K562 (cell line): Measurements from ENCODE around the gene GBX1. TPM values are rescaled to one million over a fixed set of nuclear protein-coding genes. Genes with fewer than 3 reads are reported as not detected.

Experiments
- ARID2 ChIP-seq: fragments of 450-650 bp; IDR thresholded peaks from 2 replicates; pipeline ENCODE4 v1.6.1; 2017; ENCODE audit warnings: antibody characterized with exemption, mild to moderate bottlenecking
- CBFA2T3 ChIP-seq: fragments of 450-650 bp; IDR thresholded peaks from 2 replicates; pipeline ENCODE4 v1.6.1; 2017
- CCNT2 ChIP-seq: IDR thresholded peaks from 2 replicates; pipeline ENCODE4 v1.6.1; 2011; ENCODE audit warnings: borderline replicate concordance, low read depth, mild to moderate bottlenecking, moderate library complexity, mixed read lengths, low read length; ENCODE audit not compliant: insufficient read length; ENCODE audit errors: extremely low read depth
- CHD1 ChIP-seq: fragments of 200-600 bp; sonication (generic); IDR thresholded peaks from one replicate; pipeline ENCODE4 v1.6.1; 2012; ENCODE audit warnings: mild to moderate bottlenecking, moderate library complexity, low read length, inconsistent platforms
- ETV6 ChIP-seq, 3 experiments: fragments of 150-350 bp in 1 of 3; sonication (generic) in 1 of 3; formaldehyde crosslinking in 1 of 3; IDR thresholded peaks; 2 replicates each; pipeline versions ENCODE4 v1.6.1 to v1.8.0; 2014 to 2022; ENCODE audit warnings: borderline replicate concordance in 2 of 3, low read depth in 2 of 3, antibody characterized with exemption in 1 of 3, low read length in 1 of 3, mild to moderate bottlenecking in 1 of 3, missing genetic modification reagents in 1 of 3
- FOXM1 ChIP-seq, 2 experiments: fragments of 450-650 bp in 1 of 2; sonication (generic) in 1 of 2; formaldehyde crosslinking in 1 of 2; IDR thresholded peaks; 2 replicates each; pipeline versions ENCODE4 v1.6.1 to v1.9.0; 2017 to 2022; ENCODE audit warnings: low read depth in 2 of 2, mild to moderate bottlenecking in 2 of 2, missing genetic modification reagents in 1 of 2, moderate library complexity in 1 of 2
- HSF4 ChIP-seq: fragments of 250-450 bp; sonication (Bioruptor Pico); IDR thresholded peaks from 2 replicates; pipeline ENCODE4 v2.1.2; 2022; ENCODE audit warnings: mild to moderate bottlenecking, moderate library complexity, borderline replicate concordance
- MEF2A ChIP-seq: IDR thresholded peaks from 2 replicates; pipeline ENCODE4 v1.6.1; 2011; ENCODE audit warnings: low read depth, mild to moderate bottlenecking, low read length, moderate library complexity; ENCODE audit not compliant: control insufficient read depth
- NCOA4 ChIP-seq: fragments of 450-650 bp; IDR thresholded peaks from 2 replicates; pipeline ENCODE4 v1.6.1; 2018; ENCODE audit warnings: mild to moderate bottlenecking; ENCODE audit not compliant: partially characterized antibody
- PML ChIP-seq: IDR thresholded peaks from 2 replicates; pipeline ENCODE4 v1.6.1; 2012; ENCODE audit warnings: low read length, inconsistent platforms
- TEAD4 ChIP-seq, 2 experiments: sonication (generic) in 1 of 2; formaldehyde crosslinking in 1 of 2; IDR thresholded peaks; 2 replicates each; pipeline versions ENCODE4 v1.6.1 to v1.8.0; 2012 to 2022; ENCODE audit warnings: borderline replicate concordance in 1 of 2, inconsistent platforms in 1 of 2, low read length in 1 of 2, mild to moderate bottlenecking in 1 of 2, missing genetic modification reagents in 1 of 2
- TRIM24 ChIP-seq, 2 experiments: fragments of 450-650 bp; IDR thresholded peaks; 2 replicates each; pipeline ENCODE4 v1.6.1; 2016
- U2AF2 ChIP-seq: fragments of 200-400 bp; formaldehyde crosslinking; optimal IDR thresholded peaks from 2 replicates; pipeline ENCODE3; 2017; ENCODE audit warnings: low read depth, mild to moderate bottlenecking, low read length
- ZNF212 ChIP-seq: fragments of 450-650 bp; formaldehyde crosslinking; IDR thresholded peaks from 2 replicates; pipeline ENCODE4 v1.4.0; 2020; ENCODE audit warnings: mild to moderate bottlenecking
- ZNF239 ChIP-seq: fragments of 250-450 bp; sonication (Bioruptor Pico); IDR thresholded peaks from 2 replicates; pipeline ENCODE4 v1.4.0; 2020; ENCODE audit warnings: mild to moderate bottlenecking
- ZNF695 ChIP-seq: fragments of 450-650 bp; formaldehyde crosslinking; IDR thresholded peaks from 2 replicates; pipeline ENCODE4 v1.4.0; 2020; ENCODE audit warnings: mild to moderate bottlenecking, moderate library complexity
- polyA plus RNA-seq, 8 experiments: library from polyadenylated mRNA; depleted of rRNA in 4 of 8; stranded (reverse) in 5 of 8; unstranded in 3 of 8; fragments of >200 nt; fragmentation: Nextera tagmentation in 2 of 8; fragmentation: Illumina TruSeq in 1 of 8; extraction: Ambion mirVana in 2 of 8; extraction: Trizol in 1 of 8; gene quantifications; 2 replicates each; pipeline versions ENCODE4 v1.2.1 to v1.2.3, GENCODE V29; 2011 to 2014; ENCODE audit warnings: inconsistent platforms in 1 of 8, missing spikeins in 1 of 8
- total RNA-seq, 7 experiments: library from RNA; depleted of rRNA in 6 of 7; stranded (reverse); fragments of >200 nt in 6 of 7; fragmentation: Illumina TruSeq in 2 of 7; extraction: Trizol in 2 of 7; gene quantifications; 2 replicates each; pipeline versions ENCODE4 v1.2.1 to v1.2.3, GENCODE V29; 2011 to 2021; ENCODE audit warnings: low replicate concordance in 1 of 7
- TF ChIP-seq, protein P1 (sequence below): IDR thresholded peaks from 2 replicates; pipeline ENCODE4 v1.6.1; 2014; ENCODE audit warnings: antibody characterized with exemption
- TF ChIP-seq, protein P2 (sequence below): sonication (generic); formaldehyde crosslinking; IDR thresholded peaks from 2 replicates; pipeline ENCODE4 v1.4.0; 2020; ENCODE audit warnings: mild to moderate bottlenecking, missing genetic modification reagents
- TF ChIP-seq, protein P3 (sequence below): fragments of 450-650 bp; formaldehyde crosslinking; IDR thresholded peaks from 2 replicates; pipeline ENCODE4 v1.4.0; 2020; ENCODE audit warnings: mild to moderate bottlenecking, mixed read lengths
- TF ChIP-seq, protein P4 (sequence below): fragments of 450-650 bp; IDR thresholded peaks from one replicate; pipeline ENCODE4 v1.6.1; 2018; ENCODE audit warnings: mild to moderate bottlenecking, moderate library complexity; ENCODE audit not compliant: partially characterized antibody

The GBX1 gene
- total and polyA plus RNA-seq, 9 of the 15 experiments (the other 6 are each of a cell fraction or from before 2014, with no cell fraction given): not detected

DNA sequence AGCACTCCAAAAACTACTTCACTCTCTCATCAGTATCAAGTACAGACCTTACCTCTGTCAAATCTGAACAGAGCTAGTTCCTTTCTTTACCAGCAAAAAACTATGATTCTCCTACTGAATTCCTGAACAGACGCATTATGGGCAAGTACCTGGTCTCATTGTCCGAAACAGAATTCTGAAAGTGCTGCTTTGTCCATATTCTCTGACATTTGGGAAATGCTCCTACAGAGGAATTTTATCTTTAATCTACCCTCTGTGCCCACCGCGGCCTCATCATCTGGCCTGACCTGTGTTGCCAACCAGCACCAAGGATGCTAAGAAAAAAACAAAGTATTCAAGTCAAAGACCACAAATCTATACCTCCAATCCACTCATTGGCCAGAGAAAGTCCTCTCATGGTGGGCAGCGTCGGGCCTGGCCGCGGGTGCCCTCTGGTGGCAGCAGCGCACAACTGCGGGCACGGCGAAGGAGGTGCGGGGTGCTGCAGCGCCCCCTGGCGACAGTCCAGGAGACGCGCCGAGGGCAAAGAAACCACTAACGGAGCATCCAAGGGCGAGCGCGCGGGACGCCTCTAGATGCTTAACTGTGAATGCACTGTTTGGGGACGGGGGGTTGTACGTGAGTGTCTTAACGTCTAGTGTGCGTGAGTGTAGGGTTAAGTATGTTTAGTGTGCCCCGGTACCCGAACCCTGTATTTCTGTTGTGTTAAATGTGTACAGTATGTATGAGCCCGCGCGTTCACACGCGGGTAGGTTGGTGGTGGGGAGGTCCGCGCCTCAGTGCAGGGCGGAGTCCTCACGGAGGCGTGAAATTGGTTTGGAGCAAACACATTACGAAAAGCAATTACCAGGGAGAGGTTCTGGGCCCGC, 5.0 kb upstream of the GBX1 start (continued):
- TF ChIP-seq ZNF212 (CRISPR knock-in tag): no peak
- TF ChIP-seq, protein P1, sequence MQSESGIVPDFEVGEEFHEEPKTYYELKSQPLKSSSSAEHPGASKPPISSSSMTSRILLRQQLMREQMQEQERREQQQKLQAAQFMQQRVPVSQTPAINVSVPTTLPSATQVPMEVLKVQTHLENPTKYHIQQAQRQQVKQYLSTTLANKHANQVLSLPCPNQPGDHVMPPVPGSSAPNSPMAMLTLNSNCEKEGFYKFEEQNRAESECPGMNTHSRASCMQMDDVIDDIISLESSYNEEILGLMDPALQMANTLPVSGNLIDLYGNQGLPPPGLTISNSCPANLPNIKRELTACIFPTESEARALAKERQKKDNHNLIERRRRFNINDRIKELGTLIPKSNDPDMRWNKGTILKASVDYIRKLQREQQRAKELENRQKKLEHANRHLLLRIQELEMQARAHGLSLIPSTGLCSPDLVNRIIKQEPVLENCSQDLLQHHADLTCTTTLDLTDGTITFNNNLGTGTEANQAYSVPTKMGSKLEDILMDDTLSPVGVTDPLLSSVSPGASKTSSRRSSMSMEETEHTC: no peak
- no peak for TF ChIP-seq HSF4 (CRISPR knock-in tag)
- peak; percentile 99 for TF ChIP-seq ARID2
- TF ChIP-seq TRIM24 (IDR thresholded peaks at IDR 0.05): 0 out of 4 replicates have a peak, but pooled peaks of 1 of the 2 experiments have one; percentile 34
- TF ChIP-seq ETV6 (IDR thresholded peaks at IDR 0.05; ENCODE audit: borderline replicate concordance in 1 of 2, low read depth in 2 of 2, low read length in 1 of 2): peak in 1 of 2 experiments; percentile 53; a peak in 1 of 4 replicates
- no peak for TF ChIP-seq ETV6 (CRISPR knock-in tag; IDR thresholded peaks at IDR 0.05; ENCODE audit: borderline replicate concordance)
- TF ChIP-seq CBFA2T3: no peak
- no peak for TF ChIP-seq CHD1
- no peak for TF ChIP-seq MEF2A
- no peak for TF ChIP-seq ZNF239 (CRISPR knock-in tag)
- TF ChIP-seq, protein P2, sequence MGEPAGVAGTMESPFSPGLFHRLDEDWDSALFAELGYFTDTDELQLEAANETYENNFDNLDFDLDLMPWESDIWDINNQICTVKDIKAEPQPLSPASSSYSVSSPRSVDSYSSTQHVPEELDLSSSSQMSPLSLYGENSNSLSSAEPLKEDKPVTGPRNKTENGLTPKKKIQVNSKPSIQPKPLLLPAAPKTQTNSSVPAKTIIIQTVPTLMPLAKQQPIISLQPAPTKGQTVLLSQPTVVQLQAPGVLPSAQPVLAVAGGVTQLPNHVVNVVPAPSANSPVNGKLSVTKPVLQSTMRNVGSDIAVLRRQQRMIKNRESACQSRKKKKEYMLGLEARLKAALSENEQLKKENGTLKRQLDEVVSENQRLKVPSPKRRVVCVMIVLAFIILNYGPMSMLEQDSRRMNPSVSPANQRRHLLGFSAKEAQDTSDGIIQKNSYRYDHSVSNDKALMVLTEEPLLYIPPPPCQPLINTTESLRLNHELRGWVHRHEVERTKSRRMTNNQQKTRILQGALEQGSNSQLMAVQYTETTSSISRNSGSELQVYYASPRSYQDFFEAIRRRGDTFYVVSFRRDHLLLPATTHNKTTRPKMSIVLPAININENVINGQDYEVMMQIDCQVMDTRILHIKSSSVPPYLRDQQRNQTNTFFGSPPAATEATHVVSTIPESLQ (CRISPR knock-in tag): no peak
- peak; percentile 81 for TF ChIP-seq CCNT2
- no peak for TF ChIP-seq ZNF695 (CRISPR knock-in tag)
- TF ChIP-seq FOXM1 (IDR thresholded peaks at IDR 0.05; ENCODE audit: low read depth): no peak
- TF ChIP-seq FOXM1 (CRISPR knock-in tag; IDR thresholded peaks at IDR 0.05; ENCODE audit: low read depth): peak; percentile 76; the same call in 1 of the 2 replicates
- no peak for TF ChIP-seq PML
- TF ChIP-seq TEAD4 (IDR thresholded peaks at IDR 0.05; ENCODE audit: low read length): peak; percentile 66; the same call in 1 of the 2 replicates
- no peak for TF ChIP-seq TEAD4 (CRISPR knock-in tag; IDR thresholded peaks at IDR 0.05; ENCODE audit: borderline replicate concordance)
- TF ChIP-seq, protein P3, sequence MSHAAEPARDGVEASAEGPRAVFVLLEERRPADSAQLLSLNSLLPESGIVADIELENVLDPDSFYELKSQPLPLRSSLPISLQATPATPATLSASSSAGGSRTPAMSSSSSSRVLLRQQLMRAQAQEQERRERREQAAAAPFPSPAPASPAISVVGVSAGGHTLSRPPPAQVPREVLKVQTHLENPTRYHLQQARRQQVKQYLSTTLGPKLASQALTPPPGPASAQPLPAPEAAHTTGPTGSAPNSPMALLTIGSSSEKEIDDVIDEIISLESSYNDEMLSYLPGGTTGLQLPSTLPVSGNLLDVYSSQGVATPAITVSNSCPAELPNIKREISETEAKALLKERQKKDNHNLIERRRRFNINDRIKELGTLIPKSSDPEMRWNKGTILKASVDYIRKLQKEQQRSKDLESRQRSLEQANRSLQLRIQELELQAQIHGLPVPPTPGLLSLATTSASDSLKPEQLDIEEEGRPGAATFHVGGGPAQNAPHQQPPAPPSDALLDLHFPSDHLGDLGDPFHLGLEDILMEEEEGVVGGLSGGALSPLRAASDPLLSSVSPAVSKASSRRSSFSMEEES (CRISPR knock-in tag): no peak
- TF ChIP-seq U2AF2: no peak
- no peak for TF ChIP-seq NCOA4
- TF ChIP-seq, protein P4, sequence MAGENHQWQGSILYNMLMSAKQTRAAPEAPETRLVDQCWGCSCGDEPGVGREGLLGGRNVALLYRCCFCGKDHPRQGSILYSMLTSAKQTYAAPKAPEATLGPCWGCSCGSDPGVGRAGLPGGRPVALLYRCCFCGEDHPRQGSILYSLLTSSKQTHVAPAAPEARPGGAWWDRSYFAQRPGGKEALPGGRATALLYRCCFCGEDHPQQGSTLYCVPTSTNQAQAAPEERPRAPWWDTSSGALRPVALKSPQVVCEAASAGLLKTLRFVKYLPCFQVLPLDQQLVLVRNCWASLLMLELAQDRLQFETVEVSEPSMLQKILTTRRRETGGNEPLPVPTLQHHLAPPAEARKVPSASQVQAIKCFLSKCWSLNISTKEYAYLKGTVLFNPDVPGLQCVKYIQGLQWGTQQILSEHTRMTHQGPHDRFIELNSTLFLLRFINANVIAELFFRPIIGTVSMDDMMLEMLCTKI: no peak
